ENCODE measurements around the gene SRGAP2C. TPM values are rescaled to one million over a fixed set of nuclear protein-coding genes. Genes with fewer than 3 reads are reported as not detected.

The SRGAP2C gene
- total RNA-seq, 4 donors from 2014 or later = 32.6 to 41.5 (median 36.1) TPM

DNA sequence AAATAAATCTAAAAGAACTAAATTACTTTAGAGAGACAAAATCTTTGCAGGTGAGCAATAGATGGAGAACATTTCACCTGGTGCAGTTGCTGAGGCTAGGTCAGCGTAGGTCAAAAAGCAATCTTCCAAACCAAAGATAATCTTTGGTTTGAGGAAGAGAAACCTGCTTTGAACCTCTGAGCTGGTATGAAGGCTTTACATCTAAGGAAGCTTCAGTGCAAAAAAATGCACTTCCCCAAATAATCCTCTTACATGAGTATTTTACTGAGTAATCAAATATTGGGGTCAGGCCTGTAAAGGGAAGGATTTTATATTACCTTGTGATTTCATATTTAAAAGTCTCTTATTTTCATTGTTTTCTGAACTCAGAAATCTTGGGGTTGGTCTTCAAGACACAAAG, 223.6 kb downstream of the SRGAP2C start:
- Histone ChIP-seq H3K27me3 (no peaks in the 10 kb centered on the region), H3K4me3 (no peak overlapping the region), H3K36me3 (no peaks in the 10 kb centered on the region), H3K4me1 (no peaks in the 10 kb centered on the region), H3K9me3 (no peaks in the 10 kb centered on the region), H3K27ac (replicated peaks in 1 of 4) (no peak overlapping the region)
- 83% methylated on average over 1 of the region's 1 CpG for WGBS
- TF ChIP-seq POLR2A (IDR thresholded peaks at IDR 0.05; ENCODE audit: low read depth) = no peak
- TF ChIP-seq, protein P1, sequence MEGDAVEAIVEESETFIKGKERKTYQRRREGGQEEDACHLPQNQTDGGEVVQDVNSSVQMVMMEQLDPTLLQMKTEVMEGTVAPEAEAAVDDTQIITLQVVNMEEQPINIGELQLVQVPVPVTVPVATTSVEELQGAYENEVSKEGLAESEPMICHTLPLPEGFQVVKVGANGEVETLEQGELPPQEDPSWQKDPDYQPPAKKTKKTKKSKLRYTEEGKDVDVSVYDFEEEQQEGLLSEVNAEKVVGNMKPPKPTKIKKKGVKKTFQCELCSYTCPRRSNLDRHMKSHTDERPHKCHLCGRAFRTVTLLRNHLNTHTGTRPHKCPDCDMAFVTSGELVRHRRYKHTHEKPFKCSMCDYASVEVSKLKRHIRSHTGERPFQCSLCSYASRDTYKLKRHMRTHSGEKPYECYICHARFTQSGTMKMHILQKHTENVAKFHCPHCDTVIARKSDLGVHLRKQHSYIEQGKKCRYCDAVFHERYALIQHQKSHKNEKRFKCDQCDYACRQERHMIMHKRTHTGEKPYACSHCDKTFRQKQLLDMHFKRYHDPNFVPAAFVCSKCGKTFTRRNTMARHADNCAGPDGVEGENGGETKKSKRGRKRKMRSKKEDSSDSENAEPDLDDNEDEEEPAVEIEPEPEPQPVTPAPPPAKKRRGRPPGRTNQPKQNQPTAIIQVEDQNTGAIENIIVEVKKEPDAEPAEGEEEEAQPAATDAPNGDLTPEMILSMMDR (IDR thresholded peaks at IDR 0.05) = no peak
- TF ChIP-seq POLR2AphosphoS5 (IDR thresholded peaks at IDR 0.05) = no peak
- intact Hi-C loops (cut with DNase I) = no loop called here
- no peak for DNase-seq (ENCODE audit: extremely low spot score)

DNA sequence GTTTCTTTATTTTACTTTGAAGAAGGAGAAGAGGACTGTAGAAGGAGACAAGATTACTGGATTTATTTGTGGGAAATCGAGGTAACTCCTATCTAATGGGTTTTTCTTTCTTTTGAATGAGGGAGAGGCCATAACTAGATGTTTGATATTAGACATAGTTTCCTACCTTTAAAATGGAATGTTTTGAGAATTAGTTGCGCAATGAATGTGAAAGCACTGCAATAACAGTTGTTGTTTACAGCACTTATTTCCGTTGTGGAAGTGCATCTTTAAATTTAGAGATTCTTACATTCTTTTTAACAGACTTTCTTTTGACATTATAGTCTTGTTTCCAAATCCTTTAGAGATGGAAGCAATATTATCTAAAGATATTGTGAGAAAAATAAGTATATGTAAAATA, 229.0 kb downstream of the SRGAP2C start:
- intact Hi-C loops (cut with DNase I) = no loop called here
- Histone ChIP-seq H3K9me3 (no peaks in the 10 kb centered on the region), H3K4me1 (peaks cover 0 to 5% (median 0%) of the 10 kb centered on the region in 4 donors), H3K27me3 (peaks cover 0 to 7% (median 0%) of the 10 kb centered on the region in 4 donors), H3K36me3 (no peaks in the 10 kb centered on the region), H3K27ac (replicated peaks in 1 of 4) (no peak overlapping the region), H3K4me3 (no peak overlapping the region)
- TF ChIP-seq POLR2A (IDR thresholded peaks at IDR 0.05; ENCODE audit: low read depth) (no peak), POLR2AphosphoS5 (IDR thresholded peaks at IDR 0.05) (no peak), EP300 (IDR thresholded peaks at IDR 0.05) (no peak)
- TF ChIP-seq, protein P1 (IDR thresholded peaks at IDR 0.05) = no peak
- DNase-seq (ENCODE audit: extremely low spot score) = no peak
- WGBS = 86% methylated on average over 3 of the region's 3 CpGs

DNA sequence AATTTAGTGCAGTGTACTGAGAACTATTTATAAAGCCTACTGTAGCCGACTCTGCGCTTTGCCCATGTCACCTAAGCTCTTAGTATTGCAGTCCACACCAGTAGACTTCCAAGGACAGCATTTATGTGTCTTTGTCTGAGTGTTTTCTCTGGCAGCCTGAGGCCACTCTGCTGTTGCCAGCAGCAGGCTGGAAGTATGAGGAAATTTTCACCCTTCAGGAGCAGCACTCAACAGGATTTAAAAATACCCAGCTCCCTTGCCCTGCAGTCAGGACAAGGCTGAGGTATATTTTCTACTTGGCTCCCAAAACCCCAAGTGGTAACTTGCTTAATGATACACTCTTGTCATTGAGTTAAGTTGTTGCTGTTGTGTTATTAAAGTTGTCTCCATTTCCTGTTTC, 230.1 kb downstream of the SRGAP2C start:
- Histone ChIP-seq H3K27me3 (peaks cover 0 to 10% (median 0%) of the 10 kb centered on the region in 4 donors), H3K27ac (replicated peaks in 1 of 4) (no peak overlapping the region), H3K4me3 (no peak overlapping the region), H3K4me1 (peaks cover 0 to 5% (median 0%) of the 10 kb centered on the region in 4 donors), H3K9me3 (no peaks in the 10 kb centered on the region), H3K36me3 (no peaks in the 10 kb centered on the region)
- DNase-seq (ENCODE audit: extremely low spot score) = no peak
- WGBS = 83% methylated on average over 2 of the region's 2 CpGs
- intact Hi-C loops (cut with DNase I) = no loop called here
- TF ChIP-seq POLR2A (IDR thresholded peaks at IDR 0.05; ENCODE audit: low read depth) = no peak
- no peak for TF ChIP-seq POLR2AphosphoS5 (IDR thresholded peaks at IDR 0.05)
- no peak for TF ChIP-seq EP300 (IDR thresholded peaks at IDR 0.05)
- TF ChIP-seq, protein P1 (IDR thresholded peaks at IDR 0.05) = no peak

DNA sequence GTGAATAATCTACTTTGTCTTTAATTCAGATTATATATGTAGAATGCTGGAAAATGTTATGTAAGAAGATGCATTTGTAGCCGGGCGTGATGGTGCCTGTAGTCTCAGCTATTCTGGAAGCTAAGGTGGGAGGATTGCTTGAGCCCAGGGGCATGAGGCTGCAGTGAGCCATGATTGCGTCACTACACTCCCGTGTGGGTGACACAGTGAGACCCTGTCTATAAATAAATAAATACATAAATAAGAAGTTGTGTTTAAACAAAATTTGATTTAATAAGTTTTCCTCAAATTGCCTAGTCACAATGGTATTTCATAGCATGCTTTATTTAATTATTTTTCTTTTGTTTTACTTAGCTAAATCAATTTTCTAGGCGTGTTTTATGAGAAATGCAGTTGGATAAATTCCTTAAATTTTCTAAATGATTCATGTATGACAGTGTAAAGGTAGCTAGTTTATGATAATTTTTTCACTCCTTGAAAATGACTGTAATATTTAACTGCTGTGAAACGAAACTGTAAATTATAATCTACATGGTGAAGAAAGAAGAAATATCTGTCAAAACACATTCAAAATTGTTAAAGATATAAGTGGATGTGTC, 232.6 kb downstream of the SRGAP2C start:
- intact Hi-C loops (cut with DNase I) = no loop called here
- Histone ChIP-seq H3K9me3 (no peaks in the 10 kb centered on the region), H3K4me3 (no peak overlapping the region), H3K27ac (replicated peaks in 1 of 4) (no peak overlapping the region), H3K36me3 (no peaks in the 10 kb centered on the region), H3K27me3 (peaks cover 0 to 11% (median 0%) of the 10 kb centered on the region in 4 donors), H3K4me1 (peaks cover 0 to 5% (median 0%) of the 10 kb centered on the region in 4 donors)
- no peak for DNase-seq (ENCODE audit: extremely low spot score)
- TF ChIP-seq POLR2A (IDR thresholded peaks at IDR 0.05; ENCODE audit: low read depth) (no peak), EP300 (IDR thresholded peaks at IDR 0.05) (no peak), POLR2AphosphoS5 (IDR thresholded peaks at IDR 0.05) (no peak)
- TF ChIP-seq, protein P1 (IDR thresholded peaks at IDR 0.05) = no peak
- 84% methylated on average over 6 of the region's 6 CpGs for WGBS

Data from esophagus muscularis mucosa (tissue), 4 donors.